H1 (cell line): ENCODE measurements around the gene DYSF. TPM values are rescaled to one million over a fixed set of nuclear protein-coding genes. Genes with fewer than 3 reads are reported as not detected.

Source experiments
- polyA plus RNA-seq, 7 experiments: library from polyadenylated mRNA; depleted of rRNA in 3 of 7; stranded (reverse) in 5 of 7; unstranded in 2 of 7; fragments of >200 nt in 5 of 7; fragments of 200-250 nt in 2 of 7; gene quantifications; 1 replicate in 5 of 7; 2 replicates in 1 of 7; 4 replicates in 1 of 7; pipeline versions ENCODE4 v1.2.1 to v1.2.3, GENCODE V29; 2011 to 2013; ENCODE audit warnings: missing spikeins in 2 of 7, mixed read lengths in 2 of 7
- total RNA-seq: library from RNA; stranded (reverse); fragmentation: NEBNext Ultra II Directional; extraction: Animal tissue kit (Norgen Biotek cat#: 25700); gene quantifications from 2 replicates; pipeline ENCODE4 v1.2.1, GENCODE V29; 2021
- TF ChIP-seq, protein P1 (sequence below): IDR thresholded peaks from 2 replicates; pipeline ENCODE4 v1.6.1; 2012; ENCODE audit warnings: low read length, inconsistent platforms

Gene DYSF
- total and polyA plus RNA-seq, 2 of the 8 experiments (the other 6 are each of a cell fraction or from before 2014, with no cell fraction given): 5.8 to 7.1 TPM

DNA sequence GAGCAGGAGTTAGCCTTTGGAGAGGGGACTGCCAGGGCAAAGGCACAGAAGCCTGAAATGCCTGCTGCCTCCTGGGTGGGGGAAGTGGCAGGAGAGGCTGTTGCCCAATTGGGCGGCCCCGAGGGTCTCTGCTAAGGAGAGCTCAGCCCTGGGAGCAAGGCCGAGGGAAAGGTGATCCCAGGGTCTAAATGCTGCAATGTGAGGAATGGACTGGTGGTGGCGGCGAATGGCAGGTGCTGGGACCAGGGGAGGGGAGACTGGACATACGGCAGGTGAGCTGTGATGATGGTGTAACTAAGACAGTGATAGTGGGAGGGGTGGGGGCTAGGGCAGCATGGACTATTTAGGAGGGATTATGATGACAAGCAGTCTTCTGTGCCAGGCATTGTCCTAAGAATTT lies 104.0 kb downstream of the DYSF start (continued):
- TF ChIP-seq, protein P1, sequence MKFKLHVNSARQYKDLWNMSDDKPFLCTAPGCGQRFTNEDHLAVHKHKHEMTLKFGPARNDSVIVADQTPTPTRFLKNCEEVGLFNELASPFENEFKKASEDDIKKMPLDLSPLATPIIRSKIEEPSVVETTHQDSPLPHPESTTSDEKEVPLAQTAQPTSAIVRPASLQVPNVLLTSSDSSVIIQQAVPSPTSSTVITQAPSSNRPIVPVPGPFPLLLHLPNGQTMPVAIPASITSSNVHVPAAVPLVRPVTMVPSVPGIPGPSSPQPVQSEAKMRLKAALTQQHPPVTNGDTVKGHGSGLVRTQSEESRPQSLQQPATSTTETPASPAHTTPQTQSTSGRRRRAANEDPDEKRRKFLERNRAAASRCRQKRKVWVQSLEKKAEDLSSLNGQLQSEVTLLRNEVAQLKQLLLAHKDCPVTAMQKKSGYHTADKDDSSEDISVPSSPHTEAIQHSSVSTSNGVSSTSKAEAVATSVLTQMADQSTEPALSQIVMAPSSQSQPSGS: no peak
